GM12892 (cell line): ENCODE measurements around the gene E2F3.

Experiments
- POLR2A ChIP-seq: IDR thresholded peaks from 2 replicates; pipeline ENCODE4 v1.6.1; 2011; ENCODE audit warnings: low read depth, low read length, control low read depth
- POLR2AphosphoS5 ChIP-seq: IDR thresholded peaks from 2 replicates; pipeline ENCODE4 v1.6.1; 2011; ENCODE audit warnings: low read depth, low read length, control low read depth
- TAF1 ChIP-seq: IDR thresholded peaks from 2 replicates; pipeline ENCODE4 v1.6.1; 2011; ENCODE audit warnings: low read depth, mild to moderate bottlenecking, control low read depth, low read length, borderline replicate concordance

DNA sequence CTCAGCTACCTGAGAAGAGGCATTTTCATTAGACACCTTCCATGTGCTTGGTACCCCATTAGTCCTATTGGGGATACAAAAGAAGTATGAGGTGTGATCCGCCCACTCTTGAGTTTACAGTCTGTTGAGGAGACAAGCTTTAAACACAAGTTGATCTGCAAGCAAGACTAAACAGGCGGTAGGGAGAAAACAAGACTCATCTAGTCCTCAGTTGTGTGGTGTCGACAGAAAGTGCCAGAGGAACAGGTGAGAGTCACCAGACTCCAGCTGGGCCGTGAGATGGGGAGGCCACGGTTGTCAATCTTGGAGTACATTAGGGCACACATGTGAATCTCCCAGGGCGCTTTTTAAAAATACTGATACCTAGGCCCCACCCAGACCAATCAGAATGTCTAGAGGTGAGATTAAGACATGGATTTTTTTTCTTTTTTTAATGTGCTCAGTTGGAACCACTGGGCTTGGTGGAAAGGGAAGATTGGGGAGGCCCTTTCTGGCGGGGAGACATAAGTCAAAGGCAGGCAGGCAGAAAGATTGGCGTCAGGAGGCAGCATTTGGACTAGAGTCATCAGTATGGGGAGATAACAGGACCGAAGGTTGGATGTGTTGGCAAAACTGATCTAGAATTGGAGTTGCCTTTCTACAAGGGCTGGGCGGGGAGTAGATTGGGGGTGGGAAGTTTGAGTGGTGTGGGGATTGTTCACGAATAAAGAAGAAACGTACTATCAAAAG, 10.4 kb downstream of the E2F3 start:
- TF ChIP-seq POLR2AphosphoS5: no peak
- no peak for TF ChIP-seq POLR2A
- TF ChIP-seq TAF1: no peak
